PC-9 (cell line): Measurements from ENCODE around the gene YPEL2.

ENCODE experiments used
- EZH2 ChIP-seq: fragments of 200-600 bp; sonication (generic); IDR thresholded peaks from 2 replicates; pipeline ENCODE4 v1.8.0; 2017; ENCODE audit warnings: antibody characterized with exemption, low read depth
- TF ChIP-seq, protein P1 (sequence below): fragments of 200-600 bp; sonication (generic); conservative IDR thresholded peaks from 2 replicates; pipeline ENCODE4 v1.6.1; 2017; ENCODE audit warnings: mixed run types, antibody characterized with exemption, mild to moderate bottlenecking, moderate library complexity

DNA sequence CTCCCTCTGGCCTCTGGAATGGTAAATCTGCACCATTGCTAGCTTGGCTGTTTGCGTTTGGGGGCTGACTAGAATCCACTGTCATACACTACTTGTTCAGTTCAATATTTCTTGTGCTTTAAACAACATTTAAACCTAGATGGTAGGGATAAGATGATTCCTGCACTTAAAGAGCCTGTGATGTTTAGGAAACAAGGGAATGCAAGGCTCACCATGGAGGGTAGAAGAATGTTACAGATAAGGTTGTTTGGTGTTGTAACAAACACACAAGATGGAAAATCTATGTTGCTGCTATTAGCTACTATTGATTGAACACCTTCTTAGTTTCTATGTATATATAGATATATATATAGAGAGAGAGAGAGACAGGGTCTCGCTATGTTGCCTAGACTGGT is 31.4 kb downstream of the YPEL2 start:
- TF ChIP-seq, protein P1, sequence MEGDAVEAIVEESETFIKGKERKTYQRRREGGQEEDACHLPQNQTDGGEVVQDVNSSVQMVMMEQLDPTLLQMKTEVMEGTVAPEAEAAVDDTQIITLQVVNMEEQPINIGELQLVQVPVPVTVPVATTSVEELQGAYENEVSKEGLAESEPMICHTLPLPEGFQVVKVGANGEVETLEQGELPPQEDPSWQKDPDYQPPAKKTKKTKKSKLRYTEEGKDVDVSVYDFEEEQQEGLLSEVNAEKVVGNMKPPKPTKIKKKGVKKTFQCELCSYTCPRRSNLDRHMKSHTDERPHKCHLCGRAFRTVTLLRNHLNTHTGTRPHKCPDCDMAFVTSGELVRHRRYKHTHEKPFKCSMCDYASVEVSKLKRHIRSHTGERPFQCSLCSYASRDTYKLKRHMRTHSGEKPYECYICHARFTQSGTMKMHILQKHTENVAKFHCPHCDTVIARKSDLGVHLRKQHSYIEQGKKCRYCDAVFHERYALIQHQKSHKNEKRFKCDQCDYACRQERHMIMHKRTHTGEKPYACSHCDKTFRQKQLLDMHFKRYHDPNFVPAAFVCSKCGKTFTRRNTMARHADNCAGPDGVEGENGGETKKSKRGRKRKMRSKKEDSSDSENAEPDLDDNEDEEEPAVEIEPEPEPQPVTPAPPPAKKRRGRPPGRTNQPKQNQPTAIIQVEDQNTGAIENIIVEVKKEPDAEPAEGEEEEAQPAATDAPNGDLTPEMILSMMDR, result no peak
- no peak for TF ChIP-seq EZH2
